ENCODE data around the gene SLC50A1.

- TF ChIP-seq JUN (IDR thresholded peaks at IDR 0.05) = no peak
- TF ChIP-seq EP300 (IDR thresholded peaks at IDR 0.05) = no peak
- no peak for TF ChIP-seq CTCF (IDR thresholded peaks at IDR 0.05)
- no peak for TF ChIP-seq MYC (IDR thresholded peaks at IDR 0.05; ENCODE audit: borderline replicate concordance, low read length)
- no peak for TF ChIP-seq POLR2A (IDR thresholded peaks at IDR 0.05; ENCODE audit: low read length)
- TF ChIP-seq, protein P1, sequence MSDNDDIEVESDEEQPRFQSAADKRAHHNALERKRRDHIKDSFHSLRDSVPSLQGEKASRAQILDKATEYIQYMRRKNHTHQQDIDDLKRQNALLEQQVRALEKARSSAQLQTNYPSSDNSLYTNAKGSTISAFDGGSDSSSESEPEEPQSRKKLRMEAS (IDR thresholded peaks at IDR 0.05) = no peak
- TF ChIP-seq CEBPB (IDR thresholded peaks at IDR 0.05) = no peak
- no peak for TF ChIP-seq RFX5 (IDR thresholded peaks at IDR 0.05)
- TF ChIP-seq MAZ (IDR thresholded peaks at IDR 0.05; ENCODE audit: borderline replicate concordance, low read depth, low read length) = no peak
- TF ChIP-seq BHLHE40 (IDR thresholded peaks at IDR 0.05; ENCODE audit: low read depth, low read length) = no peak
- TF ChIP-seq, protein P2, sequence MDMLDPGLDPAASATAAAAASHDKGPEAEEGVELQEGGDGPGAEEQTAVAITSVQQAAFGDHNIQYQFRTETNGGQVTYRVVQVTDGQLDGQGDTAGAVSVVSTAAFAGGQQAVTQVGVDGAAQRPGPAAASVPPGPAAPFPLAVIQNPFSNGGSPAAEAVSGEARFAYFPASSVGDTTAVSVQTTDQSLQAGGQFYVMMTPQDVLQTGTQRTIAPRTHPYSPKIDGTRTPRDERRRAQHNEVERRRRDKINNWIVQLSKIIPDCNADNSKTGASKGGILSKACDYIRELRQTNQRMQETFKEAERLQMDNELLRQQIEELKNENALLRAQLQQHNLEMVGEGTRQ (IDR thresholded peaks at IDR 0.05) = no peak
- no peak for TF ChIP-seq RCOR1 (IDR thresholded peaks at IDR 0.05; ENCODE audit: low read depth, low read length)
- no peak for TF ChIP-seq HDAC2 (IDR thresholded peaks at IDR 0.05)
- no peak for TF ChIP-seq NFE2L2 (conservative IDR thresholded peaks at IDR 0.05; ENCODE audit: low read length)
These were observed 22.1 kb upstream of the SLC50A1 start for GRCh38 chr1:155113450-155113980.

Measured in A549 (cell line).